ENCODE results near the gene SKIDA1. TPM values are rescaled to one million over a fixed set of nuclear protein-coding genes. Genes with fewer than 3 reads are reported as not detected.

Gene SKIDA1
- total RNA-seq, 3 donors from 2014 or later (not counting 1 experiment from before 2014, with no cell fraction given), result not detected

- Histone ChIP-seq H3K9me3 (ENCODE audit: control insufficient read depth, insufficient read depth, low read length) (no peaks in the 10 kb centered on the region), H3K36me3 (ENCODE audit: control insufficient read depth, insufficient read depth, low read length) (no peaks in the 10 kb centered on the region), H3K4me1 (ENCODE audit: control insufficient read depth, insufficient read depth, low read length) (peaks cover 45% of the 10 kb centered on the region), H3K27me3 (ENCODE audit: control insufficient read depth, insufficient read depth, low read length) (peaks cover 52% of the 10 kb centered on the region), H3K4me3 (ENCODE audit: low read length) (peak overlapping the region; percentile 74), H3K27ac (ENCODE audit: low read length) (no peak overlapping the region)
- H3K36me3 Mint-ChIP-seq, result no peaks in the 10 kb centered on the region
- peak; percentile 87 to 95 (median 92) for ATAC-seq
- H3K9me3 Mint-ChIP-seq, result no peaks in the 10 kb centered on the region
- no peak overlapping the region for H3K27ac Mint-ChIP-seq
- peak; percentile 90 to 92 for DNase-seq
- peak; percentile 96 for TF ChIP-seq CTCF (IDR thresholded peaks at IDR 0.05)
- peaks cover 53 to 54% of the 10 kb centered on the region in 2 donors for H3K27me3 Mint-ChIP-seq (ENCODE audit: low read depth in 2 of 2)
- intact Hi-C loops (cut with micrococcal nuclease), result loop anchor here (1.0 to 10.0 kb wide), 6 partner anchors 21 to 509 kb away; partner anchors contain the start of genes DNAJC1 and MLLT10
- H3K4me3 Mint-ChIP-seq, result peak overlapping the region; percentile 92
- under 1% methylated on average over 45 of the region's 58 CpGs for WGBS (ENCODE audit: insufficient coverage)
- H3K4me1 Mint-ChIP-seq, result peaks cover 13 to 19% of the 10 kb centered on the region in 2 donors
Observed at GRCh38 chr10:21495752-21496342, 29.6 kb downstream of the SKIDA1 start.

- H3K27me3 Mint-ChIP-seq (ENCODE audit: low read depth in 2 of 2), result peaks cover 51 to 55% of the 10 kb centered on the region in 2 donors
- no peak for TF ChIP-seq CTCF (IDR thresholded peaks at IDR 0.05)
- H3K4me1 Mint-ChIP-seq, result peaks cover 13 to 19% of the 10 kb centered on the region in 2 donors
- no peaks in the 10 kb centered on the region for H3K36me3 Mint-ChIP-seq
- peak in 1 of 3 donors; percentile 4 for ATAC-seq
- Histone ChIP-seq H3K9me3 (ENCODE audit: control insufficient read depth, insufficient read depth, low read length) (no peaks in the 10 kb centered on the region), H3K4me3 (ENCODE audit: low read length) (peak overlapping the region; percentile 42), H3K4me1 (ENCODE audit: control insufficient read depth, insufficient read depth, low read length) (peaks cover 40% of the 10 kb centered on the region), H3K27ac (ENCODE audit: low read length) (no peak overlapping the region), H3K36me3 (ENCODE audit: control insufficient read depth, insufficient read depth, low read length) (no peaks in the 10 kb centered on the region), H3K27me3 (ENCODE audit: control insufficient read depth, insufficient read depth, low read length) (peaks cover 49% of the 10 kb centered on the region)
- intact Hi-C loops (cut with micrococcal nuclease), result loop anchor here (1.0 to 10.0 kb wide), 4 partner anchors 37 to 510 kb away; partner anchors contain the start of genes DNAJC1 and MLLT10
- peak overlapping the region; percentile 92 for H3K4me3 Mint-ChIP-seq
- no peak for DNase-seq
- WGBS (ENCODE audit: insufficient coverage), result under 1% methylated on average over 40 of the region's 42 CpGs
- no peak overlapping the region for H3K27ac Mint-ChIP-seq
- no peaks in the 10 kb centered on the region for H3K9me3 Mint-ChIP-seq
Observed at GRCh38 chr10:21495002-21495751, 30.3 kb downstream of the SKIDA1 start.

DNA sequence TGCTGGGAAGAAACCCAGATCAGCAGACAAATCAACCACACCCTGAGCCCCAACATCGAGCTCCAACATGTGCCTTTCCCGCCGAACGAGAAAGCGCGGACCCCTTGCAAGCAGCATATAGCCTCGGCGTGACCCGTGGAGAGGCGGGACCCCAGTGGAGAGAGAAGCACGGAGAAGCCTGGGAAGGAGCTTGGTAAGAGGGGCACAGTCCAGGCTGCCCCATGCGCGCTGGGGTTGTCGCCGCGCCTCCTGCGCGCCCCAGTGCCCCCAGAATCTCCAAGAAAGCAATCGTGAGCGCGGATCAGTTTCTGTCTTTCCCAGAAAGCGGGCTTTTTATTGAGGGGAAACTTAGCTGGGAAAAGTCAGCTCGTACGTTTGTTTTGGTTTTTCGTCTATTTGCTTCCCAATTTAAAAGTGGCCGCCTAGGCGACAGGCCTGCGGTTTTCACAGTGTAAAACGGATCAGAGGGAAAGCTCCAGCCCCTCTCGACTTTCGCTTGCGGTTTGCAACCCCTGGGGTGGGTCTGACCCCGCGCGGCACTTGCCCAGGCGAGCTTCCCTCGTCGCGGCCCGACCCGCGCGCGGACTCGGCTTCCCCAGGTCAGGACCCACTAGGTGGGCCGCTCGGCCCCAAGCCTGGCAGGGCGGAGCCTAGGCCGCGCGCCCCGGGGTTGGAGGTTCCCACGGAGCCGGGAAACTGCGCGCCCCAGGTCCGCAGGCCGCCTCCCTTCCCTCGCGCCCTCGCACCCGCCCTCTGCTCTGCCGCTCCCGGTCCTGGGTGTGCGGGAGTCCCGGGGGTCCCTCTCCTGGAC, 31.1 kb downstream of the SKIDA1 start:
- WGBS (ENCODE audit: insufficient coverage), result 2% methylated on average over 66 of the region's 66 CpGs
- no peaks in the 10 kb centered on the region for H3K9me3 Mint-ChIP-seq
- TF ChIP-seq CTCF (IDR thresholded peaks at IDR 0.05), result no peak
- H3K4me1 Mint-ChIP-seq, result peaks cover 13 to 19% of the 10 kb centered on the region in 2 donors
- Histone ChIP-seq H3K4me1 (ENCODE audit: control insufficient read depth, insufficient read depth, low read length) (peaks cover 34% of the 10 kb centered on the region), H3K36me3 (ENCODE audit: control insufficient read depth, insufficient read depth, low read length) (no peaks in the 10 kb centered on the region), H3K9me3 (ENCODE audit: control insufficient read depth, insufficient read depth, low read length) (no peaks in the 10 kb centered on the region), H3K27me3 (ENCODE audit: control insufficient read depth, insufficient read depth, low read length) (peaks cover 41% of the 10 kb centered on the region), H3K4me3 (ENCODE audit: low read length) (peak overlapping the region; percentile 42), H3K27ac (ENCODE audit: low read length) (no peak overlapping the region)
- intact Hi-C loops (cut with micrococcal nuclease), result loop anchor here (1.0 to 10.0 kb wide), 4 partner anchors 38 to 510 kb away; partner anchors contain the start of genes DNAJC1 and MLLT10
- H3K27me3 Mint-ChIP-seq (ENCODE audit: low read depth in 2 of 2), result peaks cover 49 to 56% of the 10 kb centered on the region in 2 donors
- no peak for ATAC-seq
- H3K4me3 Mint-ChIP-seq, result peak overlapping the region; percentile 92
- H3K27ac Mint-ChIP-seq, result no peak overlapping the region
- no peaks in the 10 kb centered on the region for H3K36me3 Mint-ChIP-seq
- peak in 1 of 2 donors; percentile 37 for DNase-seq
